HL-60/S4 treated with retinoic acid at 250 ng/mL for 4 days and 3 days (cell line): ENCODE results near the gene ZC3H10.
"Not testable (repeated sequence)": the region's sequence is repeated elsewhere in the genome, so short reads cannot be mapped to it uniquely, and the experiment has no call there.

ENCODE experiments used
- in situ Hi-C: fragments of 300-500 bp; cut with MboI; formaldehyde crosslinking; loops from 2 replicates; pipeline ENCODE4 v1.7.0; 2022; ENCODE audit warnings: low sequenced_read_pairs

The ZC3H10 gene

GRCh38 chr12:56101045-56101444 is 17.0 kb upstream of the ZC3H10 start:
- in situ Hi-C loops: no loop called here

DNA sequence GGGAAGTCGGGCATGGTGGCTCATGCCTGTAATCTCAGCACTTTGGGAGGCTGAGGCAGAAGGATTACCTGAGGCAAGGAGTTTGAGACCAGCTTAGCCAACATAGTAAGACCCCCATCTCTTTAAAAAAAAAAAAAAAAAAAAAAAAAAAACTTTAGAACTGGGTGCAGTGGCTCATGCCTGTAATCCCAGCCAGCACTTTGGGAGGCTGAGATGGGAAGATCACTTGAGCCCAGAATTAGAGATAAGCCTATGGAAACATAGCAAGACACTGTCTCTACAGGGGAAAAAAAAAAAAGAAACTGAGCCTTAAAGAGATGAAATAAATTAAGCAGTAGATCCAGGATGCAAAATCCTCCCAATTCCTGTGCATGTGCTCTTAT is 15.4 kb upstream of the ZC3H10 start:
- in situ Hi-C loops: no loop called here

DNA sequence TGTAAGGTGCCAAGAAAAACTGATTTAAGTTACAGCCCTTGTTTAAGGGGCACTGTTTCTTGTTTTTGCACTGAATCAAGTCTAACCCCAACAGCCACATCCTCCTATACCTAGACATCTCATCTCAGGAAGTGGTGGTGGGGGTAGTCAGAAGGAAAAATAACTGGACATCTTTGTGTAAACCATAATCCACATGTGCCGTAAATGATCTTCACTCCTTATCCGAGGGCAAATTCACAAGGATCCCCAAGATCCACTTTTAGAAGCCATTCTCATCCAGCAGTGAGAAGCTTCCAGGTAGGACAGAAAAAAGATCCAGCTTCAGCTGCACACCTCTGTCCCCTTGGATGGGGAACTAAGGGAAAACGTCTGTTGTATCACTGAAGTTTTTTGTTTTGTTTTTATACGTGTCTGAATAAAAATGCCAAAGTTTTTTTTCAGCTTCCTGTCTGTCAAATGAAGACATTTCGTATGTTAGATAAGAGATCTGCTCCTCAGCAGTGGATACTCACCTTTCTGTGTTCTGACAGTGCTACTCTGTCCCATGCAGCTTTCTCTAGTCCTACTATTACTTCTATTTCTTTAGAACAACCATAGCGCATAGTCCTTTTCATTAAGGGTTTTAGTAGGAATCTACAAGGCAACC is 14.9 kb upstream of the ZC3H10 start:
- in situ Hi-C loops: no loop called here

DNA sequence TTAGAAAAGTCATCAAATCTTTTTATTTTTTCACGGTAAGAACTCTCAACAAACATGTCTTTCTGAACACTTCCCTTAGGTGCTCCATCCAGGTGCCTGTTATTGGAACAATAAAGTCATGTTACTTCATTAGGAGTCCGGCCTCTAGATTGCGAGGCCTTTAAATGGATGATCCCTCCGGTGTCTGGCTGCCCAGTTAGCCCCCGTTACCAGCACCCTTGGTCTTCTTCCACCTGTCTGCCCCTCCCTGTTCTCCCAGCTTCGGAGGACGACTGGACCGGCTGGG is 14.3 kb upstream of the ZC3H10 start:
- in situ Hi-C loops: no loop called here

DNA sequence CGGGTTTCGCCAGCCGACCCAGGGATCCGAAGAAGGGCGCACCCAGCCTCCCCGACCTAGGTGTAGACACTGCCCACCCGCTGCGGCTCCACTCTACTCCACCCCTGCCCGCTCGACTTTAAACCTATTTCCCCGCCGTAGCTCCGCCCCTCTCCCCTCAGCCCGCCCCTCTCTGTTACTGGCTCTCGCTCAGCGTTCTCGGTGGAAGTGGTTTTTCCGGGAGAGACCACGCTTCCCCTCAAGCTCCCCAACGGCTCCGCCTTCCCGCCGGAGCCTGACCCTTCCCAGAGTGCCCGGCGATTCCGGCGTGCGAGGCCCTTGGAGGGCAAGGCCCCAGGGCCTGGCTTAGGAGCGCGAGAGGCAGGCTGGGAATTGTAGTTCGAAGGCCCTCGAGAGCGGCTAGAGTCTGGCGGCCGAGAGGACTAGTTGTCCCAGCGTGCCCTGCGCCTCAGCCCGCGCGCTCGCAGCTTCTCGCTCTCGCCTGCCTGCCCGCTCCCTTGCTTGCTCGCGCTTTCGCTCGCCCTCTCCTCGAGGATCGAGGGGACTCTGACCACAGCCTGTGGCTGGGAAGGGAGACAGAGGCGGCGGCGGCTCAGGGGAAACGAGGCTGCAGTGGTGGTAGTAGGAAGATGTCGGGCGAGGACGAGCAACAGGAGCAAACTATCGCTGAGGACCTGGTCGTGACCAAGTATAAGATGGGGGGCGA is 13.8 kb upstream of the ZC3H10 start, which contains the start of gene PA2G4:
Gene PA2G4 (plus strand): TSS at position 451 of the 706 bp plus-strand sequence. CDS start 179 bp downstream, at position 630.
- in situ Hi-C loops: no loop called here

DNA sequence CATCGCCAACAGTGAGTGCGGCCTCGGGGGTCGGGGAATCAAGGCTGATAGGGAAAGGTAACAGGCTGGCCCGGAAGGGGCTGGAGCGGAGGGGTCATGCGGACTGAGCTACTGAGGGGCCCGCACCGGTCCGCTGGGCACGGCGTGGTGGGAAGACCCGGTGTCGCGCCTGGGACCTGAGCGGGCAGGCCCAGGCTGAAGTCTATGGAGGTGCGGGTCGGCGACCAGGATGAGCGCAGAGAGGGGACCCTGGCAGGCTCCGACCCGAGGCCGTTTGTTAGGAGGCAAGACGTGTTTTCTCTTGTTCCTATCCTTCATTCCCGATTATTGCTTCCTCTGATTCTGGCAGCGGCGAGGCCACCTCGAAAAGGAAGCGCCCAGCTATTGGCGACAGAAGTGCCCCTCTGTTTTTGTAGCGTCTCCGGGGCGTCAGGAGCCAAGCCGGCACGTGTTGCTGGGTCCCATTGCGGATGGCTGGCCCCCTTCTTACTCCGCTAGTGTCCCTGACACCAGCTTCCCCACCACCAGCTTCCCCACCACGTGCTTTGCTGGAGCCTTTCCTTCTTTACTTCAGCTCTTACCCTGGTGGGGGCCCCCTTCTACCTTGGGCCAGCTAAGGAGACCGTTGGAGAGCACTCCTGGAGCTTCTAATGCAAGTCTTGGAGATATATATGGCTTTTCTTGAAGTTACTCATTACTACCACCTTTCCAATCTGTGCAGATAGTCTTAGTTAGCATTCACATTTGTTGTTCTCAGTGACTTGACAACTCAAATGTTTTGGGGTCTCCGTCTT is 13.1 kb upstream of the ZC3H10 start:
- in situ Hi-C loops: no loop called here

GRCh38 chr12:56105609-56105902 is 12.5 kb upstream of the ZC3H10 start:
- in situ Hi-C loops: no loop called here

GRCh38 chr12:56107242-56107641 is 10.8 kb upstream of the ZC3H10 start:
- in situ Hi-C loops: no loop called here

DNA sequence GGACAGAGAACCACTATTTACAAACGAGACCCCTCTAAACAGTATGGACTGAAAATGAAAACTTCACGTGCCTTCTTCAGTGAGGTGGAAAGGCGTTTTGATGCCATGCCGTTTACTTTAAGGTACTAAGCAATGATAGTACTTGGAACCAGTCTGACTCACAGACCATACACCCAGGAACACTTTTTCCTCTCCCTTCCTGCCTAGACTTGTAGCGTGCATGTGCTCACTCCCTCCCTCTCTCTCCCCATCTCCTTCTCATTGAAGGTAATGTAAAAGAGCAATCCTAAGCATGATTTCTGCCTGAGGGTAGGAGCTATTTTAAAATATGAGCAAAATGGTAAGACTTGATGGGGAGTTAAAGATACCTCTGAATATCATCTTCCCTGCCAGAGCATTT is 7.5 kb upstream of the ZC3H10 start:
- in situ Hi-C loops: no loop called here

- in situ Hi-C loops: no loop called here
Observed at GRCh38 chr12:56114084-56114483, 4.0 kb upstream of the ZC3H10 start.

- in situ Hi-C loops: no loop called here
Observed at GRCh38 chr12:56115329-56115728, 2.7 kb upstream of the ZC3H10 start.

DNA sequence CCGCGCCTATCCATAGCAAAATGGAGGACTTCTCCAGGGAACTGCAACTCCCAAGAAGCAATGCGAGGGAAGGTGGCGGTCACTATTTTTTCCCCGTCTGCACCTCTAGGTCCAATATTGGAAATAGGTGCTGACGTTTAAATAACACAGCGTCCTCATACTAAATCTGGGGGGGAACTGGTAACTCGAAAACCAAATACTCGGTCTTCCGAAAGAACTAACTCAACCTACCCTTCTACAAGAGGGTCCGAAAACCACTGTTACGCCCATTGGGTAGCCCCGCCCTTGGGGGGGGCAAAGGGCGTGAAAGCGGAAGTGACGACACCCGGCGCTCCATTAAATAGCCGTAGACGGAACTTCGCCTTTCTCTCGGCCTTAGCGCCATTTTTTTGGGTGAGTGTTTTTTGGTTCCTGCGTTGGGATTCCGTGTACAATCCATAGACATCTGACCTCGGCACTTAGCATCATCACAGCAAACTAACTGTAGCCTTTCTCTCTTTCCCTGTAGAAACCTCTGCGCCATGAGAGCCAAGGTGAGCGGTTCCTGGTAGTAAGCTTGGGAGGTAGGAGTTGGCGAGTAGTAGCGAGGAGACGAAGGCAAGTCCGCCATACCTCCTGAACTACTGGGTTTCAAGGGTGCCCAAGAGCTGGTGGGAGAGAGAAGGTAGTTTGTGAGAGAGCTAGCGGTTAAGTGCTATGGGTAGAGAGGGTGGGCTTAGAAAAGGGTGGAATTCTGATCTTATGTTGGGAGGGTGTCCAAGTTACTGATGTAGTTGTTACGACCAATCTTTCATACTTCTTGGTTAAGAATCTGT is 1.6 kb upstream of the ZC3H10 start, which contains the start of gene RPL41:
Gene RPL41 (plus strand): TSS at position 367 of the 815 bp plus-strand sequence.
- in situ Hi-C loops: no loop called here

DNA sequence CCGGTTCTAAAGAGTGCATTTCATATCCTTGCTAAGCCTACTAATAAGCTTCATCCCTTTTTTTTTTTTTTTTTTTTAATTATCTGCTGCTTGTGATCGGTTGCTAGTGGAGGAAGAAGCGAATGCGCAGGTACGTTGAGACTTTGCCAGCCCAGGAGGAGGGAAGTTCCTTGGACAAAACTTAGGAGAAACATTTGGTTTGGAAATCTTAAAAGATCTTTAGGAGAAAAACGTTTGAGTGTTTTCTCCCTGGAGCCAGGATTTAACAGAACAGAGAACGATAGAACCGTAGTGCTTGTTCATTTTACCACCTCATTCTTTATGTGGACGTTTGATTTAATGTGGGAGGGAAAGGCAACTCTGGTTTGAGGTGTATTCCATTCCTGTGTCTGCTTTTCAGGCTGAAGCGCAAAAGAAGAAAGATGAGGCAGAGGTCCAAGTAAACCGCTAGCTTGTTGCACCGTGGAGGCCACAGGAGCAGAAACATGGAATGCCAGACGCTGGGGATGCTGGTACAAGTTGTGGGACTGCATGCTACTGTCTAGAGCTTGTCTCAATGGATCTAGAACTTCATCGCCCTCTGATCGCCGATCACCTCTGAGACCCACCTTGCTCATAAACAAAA is 872 bp upstream of the ZC3H10 start:
- in situ Hi-C loops: not testable (repeated sequence)

DNA sequence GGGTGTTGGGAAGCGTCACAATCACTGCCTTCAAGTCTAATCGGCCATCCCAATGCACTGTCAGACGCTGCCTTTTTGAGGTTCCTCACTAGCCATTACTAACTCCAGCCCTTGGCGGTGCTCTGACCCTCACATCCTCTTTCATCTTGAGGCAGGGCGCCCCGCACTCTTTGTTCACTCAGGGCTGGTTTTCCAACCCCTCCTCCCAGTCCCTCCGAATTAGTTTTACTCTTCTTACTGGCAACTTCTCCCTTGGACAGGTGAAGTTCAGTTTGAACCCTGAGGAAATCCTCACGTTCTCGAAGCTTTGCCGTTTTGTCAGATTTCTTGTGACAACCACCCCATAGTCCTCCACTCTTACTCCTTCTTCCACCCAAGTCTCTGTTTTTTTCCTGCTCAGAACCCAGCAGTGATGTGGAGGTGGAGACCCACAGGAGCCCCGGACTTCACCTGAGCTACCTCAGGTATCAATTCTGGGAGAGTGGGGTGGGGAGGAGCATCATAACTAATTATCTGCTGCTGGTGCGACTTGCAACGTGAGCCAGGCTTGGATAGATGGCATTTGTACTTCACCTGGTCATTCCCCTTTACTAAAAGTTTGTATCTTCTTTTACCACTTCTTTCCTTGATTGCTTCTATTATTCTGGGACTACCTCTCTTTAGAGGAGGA is 757 bp downstream of the ZC3H10 start:
- in situ Hi-C loops: no loop called here

DNA sequence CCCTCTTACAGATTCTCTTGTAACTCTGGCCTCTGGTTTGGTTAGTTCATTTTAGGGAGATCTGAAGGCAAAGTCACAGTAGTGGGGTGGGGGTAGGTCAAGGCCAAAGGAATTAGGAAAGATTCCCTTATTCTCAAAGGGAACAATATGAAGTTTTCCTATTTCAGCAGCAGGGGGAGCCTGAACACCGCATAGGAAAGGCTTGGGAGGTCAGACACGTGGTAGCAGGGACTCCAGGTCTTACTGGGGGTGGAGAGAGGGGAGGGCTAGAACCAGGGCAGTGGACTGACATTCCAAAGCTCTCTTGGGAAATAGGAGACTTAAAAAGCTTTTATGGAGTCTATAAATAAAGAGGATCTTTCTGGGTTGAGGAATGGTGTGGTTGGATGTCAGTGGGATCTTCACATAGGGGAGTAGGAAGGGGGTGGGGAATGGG is 1.3 kb downstream of the ZC3H10 start:
- in situ Hi-C loops: no loop called here

DNA sequence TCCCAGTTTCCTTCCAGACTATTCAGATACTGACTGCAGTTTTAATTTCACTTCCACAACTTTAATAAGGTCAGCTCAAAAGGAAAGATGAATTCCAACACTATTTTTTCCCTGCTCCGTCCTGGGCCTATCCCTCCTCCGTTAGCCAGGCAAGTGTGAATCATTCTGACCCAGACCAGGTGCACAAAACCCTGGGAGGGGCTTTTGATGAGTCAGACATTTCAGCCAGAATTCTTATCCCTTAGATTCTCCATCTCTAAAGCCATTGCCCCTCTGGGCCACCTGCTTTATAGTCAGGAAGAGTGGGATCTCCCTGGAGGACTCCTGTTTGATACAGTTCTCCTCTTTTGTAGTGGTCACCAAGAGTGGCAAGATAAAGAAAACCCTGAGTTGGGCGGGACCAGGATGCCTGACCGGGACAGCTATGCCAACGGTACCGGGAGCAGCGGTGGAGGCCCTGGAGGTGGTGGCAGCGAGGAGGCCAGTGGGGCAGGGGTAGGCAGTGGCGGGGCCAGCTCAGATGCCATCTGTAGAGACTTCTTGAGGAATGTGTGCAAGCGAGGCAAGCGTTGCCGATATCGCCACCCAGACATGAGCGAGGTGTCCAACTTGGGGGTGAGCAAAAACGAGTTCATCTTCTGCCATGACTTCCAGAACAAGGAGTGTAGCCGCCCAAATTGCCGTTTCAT is 2.2 kb downstream of the ZC3H10 start:
- in situ Hi-C loops: no loop called here

GRCh38 chr12:56121204-56121870 is 3.3 kb downstream of the ZC3H10 start:
- in situ Hi-C loops: no loop called here

DNA sequence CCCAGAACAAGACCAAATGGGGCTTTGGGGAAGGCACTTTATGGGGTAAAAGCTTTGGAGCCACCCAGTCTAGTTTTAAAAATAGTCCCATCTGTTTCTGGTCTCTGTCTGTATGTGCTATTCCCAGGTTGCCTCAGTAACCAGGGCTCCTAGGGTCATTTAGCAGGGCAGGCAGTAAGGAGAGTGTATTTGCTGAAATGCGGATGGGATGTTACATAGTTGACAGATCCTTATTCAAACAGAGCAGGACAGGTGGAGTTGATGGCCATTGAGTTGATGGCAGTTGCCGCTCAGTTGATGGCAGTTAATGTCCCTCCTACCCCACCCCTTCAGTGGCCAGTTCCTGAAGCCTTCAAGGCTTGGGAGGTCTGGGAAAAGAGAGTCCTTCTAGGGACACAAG is 4.6 kb downstream of the ZC3H10 start:
- in situ Hi-C loops: no loop called here

GRCh38 chr12:56124133-56124532 is 6.1 kb downstream of the ZC3H10 start:
- in situ Hi-C loops: no loop called here
